Activated CD4-positive, alpha-beta T cell treated with anti-CD3 and anti-CD28 coated beads, Interleukin-2, amount 50 U/mL, for 48 hours (primary cell): ENCODE measurements around the gene MTUS2.

ENCODE experiments used
- DNase-seq, 2 experiments: peaks; one replicate each; pipeline ENCODE4 v3.0.0-alpha.2; 2020

The MTUS2 gene

GRCh38 chr13:29423050-29423449 is 602.9 kb downstream of the MTUS2 start:
- DNase-seq: no peak

GRCh38 chr13:29427937-29428309 is 607.8 kb downstream of the MTUS2 start:
- DNase-seq: no peak

- DNase-seq: no peak
These were observed 608.4 kb downstream of the MTUS2 start for GRCh38 chr13:29428310-29429181.

- no peak for DNase-seq
These were observed 609.3 kb downstream of the MTUS2 start for GRCh38 chr13:29429286-29429900.

- DNase-seq: no peak
These were observed 614.2 kb downstream of the MTUS2 start for GRCh38 chr13:29434217-29434945.

GRCh38 chr13:29435125-29435911 is 615.2 kb downstream of the MTUS2 start:
- no peak for DNase-seq

- DNase-seq: no peak
These were observed 616.2 kb downstream of the MTUS2 start for GRCh38 chr13:29436291-29436690.

- no peak for DNase-seq
These were observed 616.7 kb downstream of the MTUS2 start for GRCh38 chr13:29436721-29437280.

- no peak for DNase-seq
These were observed 618.6 kb downstream of the MTUS2 start for GRCh38 chr13:29438769-29439168.

- DNase-seq: no peak
These were observed 619.7 kb downstream of the MTUS2 start for GRCh38 chr13:29439601-29440388.

- DNase-seq: no peak
These were observed 621.2 kb downstream of the MTUS2 start for GRCh38 chr13:29441306-29441705.

- DNase-seq: no peak
These were observed 625.9 kb downstream of the MTUS2 start for GRCh38 chr13:29446016-29446415.

GRCh38 chr13:29448174-29448573 is 628.0 kb downstream of the MTUS2 start:
- no peak for DNase-seq

- no peak for DNase-seq
These were observed 629.6 kb downstream of the MTUS2 start for GRCh38 chr13:29449726-29450125.

GRCh38 chr13:29451976-29452375 is 631.8 kb downstream of the MTUS2 start:
- DNase-seq: no peak

- DNase-seq: no peak
These were observed 632.9 kb downstream of the MTUS2 start for GRCh38 chr13:29452773-29453616.

- DNase-seq: no peak
These were observed 633.5 kb downstream of the MTUS2 start for GRCh38 chr13:29453617-29454011.

- no peak for DNase-seq
These were observed 634.9 kb downstream of the MTUS2 start for GRCh38 chr13:29454931-29455481.

- DNase-seq: no peak
These were observed 636.3 kb downstream of the MTUS2 start for GRCh38 chr13:29456419-29456818.

- no peak for DNase-seq
These were observed 637.2 kb downstream of the MTUS2 start for GRCh38 chr13:29457299-29457698.
